CD14-positive monocyte (primary cell): ENCODE data around the gene RIPOR1. TPM values are rescaled to one million over a fixed set of nuclear protein-coding genes. Genes with fewer than 3 reads are reported as not detected.

Source experiments
- DNase-seq, 3 donors: peaks; one replicate each; pipeline ENCODE4 v3.0.0-alpha.2; 2011 to 2022
- H2AFZ ChIP-seq: 2 replicates; pipeline ENCODE4 v1.6.0; 2012; ENCODE audit warnings: mild to moderate bottlenecking, low read depth, low read length, inconsistent platforms; ENCODE audit not compliant: insufficient read depth, poor library complexity, severe bottlenecking
- H3K27ac ChIP-seq, 2 donors: 1 replicate in 1 of 2; 2 replicates in 1 of 2; pipeline ENCODE4 v1.5.1; 2012 to 2013; ENCODE audit warnings: low read length in 2 of 2, control low read depth in 1 of 2, inconsistent platforms in 1 of 2, low read depth in 1 of 2, mild to moderate bottlenecking in 1 of 2
- H3K27me3 ChIP-seq, 2 donors: one replicate each; pipeline versions ENCODE4 v1.6.0 to v1.6.1; 2011 to 2013; ENCODE audit warnings: low read length in 2 of 2; ENCODE audit not compliant: control insufficient read depth in 2 of 2, insufficient read depth in 2 of 2
- H3K36me3 ChIP-seq, 2 donors: replicated peaks in 1 of 2; 1 replicate in 1 of 2; 2 replicates in 1 of 2; pipeline versions ENCODE4 v1.5.1 to v1.6.1; 2012 to 2013; ENCODE audit warnings: low read length in 2 of 2, control low read depth in 1 of 2, inconsistent platforms in 1 of 2, mild to moderate bottlenecking in 1 of 2; ENCODE audit not compliant: insufficient read depth in 2 of 2, control insufficient read depth in 1 of 2
- H3K4me1 ChIP-seq, 2 donors: 1 replicate in 1 of 2; 2 replicates in 1 of 2; pipeline versions ENCODE4 v1.5.1 to v1.6.1; 2012 to 2013; ENCODE audit warnings: low read length in 2 of 2, control low read depth in 1 of 2, inconsistent platforms in 1 of 2, mild to moderate bottlenecking in 1 of 2, moderate library complexity in 1 of 2; ENCODE audit not compliant: insufficient read depth in 2 of 2, control insufficient read depth in 1 of 2
- H3K4me2 ChIP-seq: replicated peaks from 2 replicates; pipeline ENCODE3; 2012; ENCODE audit warnings: low read length, moderate library complexity, mild to moderate bottlenecking; ENCODE audit not compliant: poor library complexity, severe bottlenecking; ENCODE audit errors: extremely low read depth
- H3K4me3 ChIP-seq, 3 experiments: fragments of 200-600 bp in 1 of 3; sonication (generic) in 1 of 3; replicated peaks in 1 of 3; 1 replicate in 2 of 3; 2 replicates in 1 of 3; pipeline ENCODE4 v1.5.1; 2011 to 2013; ENCODE audit warnings: low read length in 3 of 3, mild to moderate bottlenecking in 3 of 3, control low read depth in 2 of 3, low read depth in 2 of 3, inconsistent platforms in 1 of 3, moderate library complexity in 1 of 3
- H3K79me2 ChIP-seq: 2 replicates; pipeline ENCODE4 v1.6.0; 2012; ENCODE audit warnings: mild to moderate bottlenecking, control low read depth, inconsistent platforms, low read length, moderate library complexity; ENCODE audit not compliant: insufficient read depth
- H3K9ac ChIP-seq: 2 replicates; pipeline ENCODE4 v1.6.0; 2017; ENCODE audit warnings: low read length, mild to moderate bottlenecking; ENCODE audit not compliant: insufficient read depth, poor library complexity, severe bottlenecking
- H3K9me3 ChIP-seq, 2 donors: replicated peaks in 1 of 2; 1 replicate in 1 of 2; 2 replicates in 1 of 2; pipeline versions ENCODE4 v1.5.1 to v1.6.1; 2012 to 2013; ENCODE audit warnings: low read length in 2 of 2, control low read depth in 1 of 2; ENCODE audit not compliant: control insufficient read depth in 1 of 2, insufficient read depth in 1 of 2
- H4K20me1 ChIP-seq: 2 replicates; pipeline ENCODE4 v1.6.0; 2012; ENCODE audit warnings: mild to moderate bottlenecking, low read length, control low read depth, moderate library complexity; ENCODE audit not compliant: insufficient read depth
- H3K27ac Mint-ChIP-seq, 7 donors: one replicate each; pipeline ENCODE4 v1.8.0; 2020; ENCODE audit warnings: mild to moderate bottlenecking in 7 of 7, mixed read lengths in 7 of 7, moderate library complexity in 6 of 7, inconsistent platforms in 2 of 7
- H3K27me3 Mint-ChIP-seq, 3 donors: one replicate each; pipeline ENCODE4 v1.8.0; 2021 to 2022; ENCODE audit warnings: low read depth in 3 of 3, mild to moderate bottlenecking in 3 of 3, mixed read lengths in 3 of 3, moderate library complexity in 3 of 3, inconsistent platforms in 1 of 3
- H3K36me3 Mint-ChIP-seq, 2 donors: one replicate each; pipeline ENCODE4 v1.8.0; 2020; ENCODE audit warnings: mixed read lengths in 2 of 2, inconsistent platforms in 1 of 2, mild to moderate bottlenecking in 1 of 2
- H3K4me1 Mint-ChIP-seq: one replicate; pipeline ENCODE4 v1.8.0; 2020; ENCODE audit warnings: mild to moderate bottlenecking, mixed read lengths
- H3K4me3 Mint-ChIP-seq, 2 donors: one replicate each; pipeline ENCODE4 v1.8.0; 2020; ENCODE audit warnings: mild to moderate bottlenecking in 2 of 2, mixed read lengths in 2 of 2, moderate library complexity in 1 of 2
- H3K9me3 Mint-ChIP-seq, 7 donors: one replicate each; pipeline ENCODE4 v1.8.0; 2020 to 2022; ENCODE audit warnings: mixed read lengths in 7 of 7, mild to moderate bottlenecking in 6 of 7, moderate library complexity in 6 of 7, inconsistent platforms in 2 of 7
- WGBS: methylation state at CpG from one replicate; pipeline ENCODE4 v1.1.5; 2013; ENCODE audit warnings: missing lambda C conversion rate; ENCODE audit not compliant: insufficient coverage; 5-methylcytosine and 5-hydroxymethylcytosine counted together
- intact Hi-C, 2 donors: fragments of 100-400 bp; cut with micrococcal nuclease; formaldehyde crosslinking; loops; one replicate each; pipeline versions ENCODE4 v1.15.0 to v1.15.1; 2023
- polyA plus RNA-seq, 3 donors: library from polyadenylated mRNA; depleted of rRNA in 1 of 3; unstranded in 2 of 3; stranded (reverse) in 1 of 3; fragments of 300-500 nt in 2 of 3; fragments of >200 nt in 1 of 3; fragmentation: Illumina TruSeq in 2 of 3; gene quantifications; 1 replicate in 2 of 3; 2 replicates in 1 of 3; pipeline ENCODE4 v1.2.3, GENCODE V29; 2012 to 2021
- TF ChIP-seq, protein P1 (sequence below): fragments of 200-600 bp; IDR thresholded peaks from one replicate; pipeline ENCODE4 v1.8.0; 2022; ENCODE audit warnings: antibody characterized with exemption, mild to moderate bottlenecking

Gene RIPOR1
- polyA plus RNA-seq, 3 donors, result 8.6 to 115 (median 17.5) TPM

DNA sequence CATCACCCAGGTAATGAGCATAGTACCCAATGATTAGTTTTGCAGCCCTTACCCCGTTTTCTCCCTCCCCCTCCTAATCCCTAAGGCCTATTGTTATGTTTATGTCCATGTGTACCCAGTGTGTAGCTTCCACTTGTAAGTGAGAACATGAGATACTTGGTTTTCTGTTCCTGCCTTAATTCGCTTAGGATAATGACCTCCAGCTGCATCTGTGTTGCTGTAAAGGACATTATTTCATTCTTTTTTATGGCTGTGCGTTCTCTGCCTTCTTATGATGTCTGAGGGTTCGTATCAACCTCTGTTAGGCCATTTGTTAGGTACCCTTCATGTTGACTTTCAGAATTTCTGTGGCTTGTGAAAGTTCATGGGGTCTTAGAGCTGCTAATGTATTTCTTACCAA lies 64.7 kb downstream of the RIPOR1 start:
- H3K79me2 ChIP-seq, result peaks cover 51% of the 10 kb centered on the region
- no peaks in the 10 kb centered on the region for H3K27me3 Mint-ChIP-seq
- no peaks in the 10 kb centered on the region for H3K9me3 ChIP-seq
- TF ChIP-seq, protein P1, sequence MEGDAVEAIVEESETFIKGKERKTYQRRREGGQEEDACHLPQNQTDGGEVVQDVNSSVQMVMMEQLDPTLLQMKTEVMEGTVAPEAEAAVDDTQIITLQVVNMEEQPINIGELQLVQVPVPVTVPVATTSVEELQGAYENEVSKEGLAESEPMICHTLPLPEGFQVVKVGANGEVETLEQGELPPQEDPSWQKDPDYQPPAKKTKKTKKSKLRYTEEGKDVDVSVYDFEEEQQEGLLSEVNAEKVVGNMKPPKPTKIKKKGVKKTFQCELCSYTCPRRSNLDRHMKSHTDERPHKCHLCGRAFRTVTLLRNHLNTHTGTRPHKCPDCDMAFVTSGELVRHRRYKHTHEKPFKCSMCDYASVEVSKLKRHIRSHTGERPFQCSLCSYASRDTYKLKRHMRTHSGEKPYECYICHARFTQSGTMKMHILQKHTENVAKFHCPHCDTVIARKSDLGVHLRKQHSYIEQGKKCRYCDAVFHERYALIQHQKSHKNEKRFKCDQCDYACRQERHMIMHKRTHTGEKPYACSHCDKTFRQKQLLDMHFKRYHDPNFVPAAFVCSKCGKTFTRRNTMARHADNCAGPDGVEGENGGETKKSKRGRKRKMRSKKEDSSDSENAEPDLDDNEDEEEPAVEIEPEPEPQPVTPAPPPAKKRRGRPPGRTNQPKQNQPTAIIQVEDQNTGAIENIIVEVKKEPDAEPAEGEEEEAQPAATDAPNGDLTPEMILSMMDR, result no peak
- DNase-seq, result no peak
- H3K4me3 ChIP-seq, result no peak overlapping the region
- no peak overlapping the region for H3K27ac ChIP-seq
- no peaks in the 10 kb centered on the region for H3K4me1 Mint-ChIP-seq
- peak overlapping the region in 1 of 7 donors; percentile 32 for H3K27ac Mint-ChIP-seq
- peaks cover 28 to 41% of the 10 kb centered on the region in 2 donors for H3K36me3 Mint-ChIP-seq
- intact Hi-C loops, result no loop called here
- H3K4me2 ChIP-seq, result no peak overlapping the region
- H3K9me3 Mint-ChIP-seq, result no peaks in the 10 kb centered on the region
- no peak overlapping the region for H3K4me3 Mint-ChIP-seq
- H3K9ac ChIP-seq, result no peak overlapping the region
- H3K27me3 ChIP-seq, result no peaks in the 10 kb centered on the region
- no peaks in the 10 kb centered on the region for H3K4me1 ChIP-seq
- H2AFZ ChIP-seq, result no peak overlapping the region
- WGBS, result 100% methylated on average over 2 of the region's 4 CpGs
- H4K20me1 ChIP-seq, result peaks cover 67% of the 10 kb centered on the region
- peaks cover 21 to 29% of the 10 kb centered on the region in 2 donors for H3K36me3 ChIP-seq

- no peaks in the 10 kb centered on the region for H3K27me3 ChIP-seq
- H3K4me1 ChIP-seq, result no peaks in the 10 kb centered on the region
- Mint-ChIP-seq H3K9me3 (no peaks in the 10 kb centered on the region), H3K27ac (no peak overlapping the region), H3K4me3 (no peak overlapping the region), H3K27me3 (no peaks in the 10 kb centered on the region), H3K36me3 (peaks cover 28 to 41% of the 10 kb centered on the region in 2 donors), H3K4me1 (no peaks in the 10 kb centered on the region)
- H2AFZ ChIP-seq, result no peak overlapping the region
- H3K4me2 ChIP-seq, result no peak overlapping the region
- H3K4me3 ChIP-seq, result no peak overlapping the region
- peaks cover 55% of the 10 kb centered on the region for H3K79me2 ChIP-seq
- H4K20me1 ChIP-seq, result peaks cover 71% of the 10 kb centered on the region
- DNase-seq, result no peak
- TF ChIP-seq, protein P1, result no peak
- H3K9me3 ChIP-seq, result no peaks in the 10 kb centered on the region
- H3K36me3 ChIP-seq, result peaks cover 19 to 28% of the 10 kb centered on the region in 2 donors
- H3K9ac ChIP-seq, result no peak overlapping the region
- H3K27ac ChIP-seq, result no peak overlapping the region
- intact Hi-C loops, result no loop called here
These were observed 65.1 kb downstream of the RIPOR1 start for GRCh38 chr16:67593701-67594100.
